ENCODE measurements around the gene BACH2. TPM values are rescaled to one million over a fixed set of nuclear protein-coding genes. Genes with fewer than 3 reads are reported as not detected.

Gene BACH2
- polyA plus RNA-seq, 1 donor from 2014 or later = 45.5 TPM

- no peak overlapping the region for H3K9ac ChIP-seq (ENCODE audit: low read length)
- H3K9me2 ChIP-seq (ENCODE audit: insufficient read depth, low read length) = no peaks in the 10 kb centered on the region
- peaks cover 1% of the 10 kb centered on the region for H3K9me3 ChIP-seq (ENCODE audit: low read length)
- H3K36me3 ChIP-seq (ENCODE audit: insufficient read depth, low read length) = no peaks in the 10 kb centered on the region
- no peaks in the 10 kb centered on the region for H3F3A ChIP-seq (ENCODE audit: insufficient read depth, low read length, poor library complexity, severe bottlenecking)
- H3K4me2 ChIP-seq (ENCODE audit: low read length) = no peak overlapping the region
- H3K79me2 ChIP-seq (replicated peaks; ENCODE audit: insufficient read depth, low read length) = peaks cover 7% of the 10 kb centered on the region
- no peaks in the 10 kb centered on the region for H4K20me1 ChIP-seq (ENCODE audit: insufficient read depth)
- no peak overlapping the region for H2AFZ ChIP-seq (ENCODE audit: low read depth, low read length)
- no peak overlapping the region for H3K27ac ChIP-seq (ENCODE audit: low read length)
- no peak overlapping the region for H3K4me3 ChIP-seq (ENCODE audit: low read length)
- no peak for TF ChIP-seq POLR2AphosphoS5 (IDR thresholded peaks at IDR 0.05)
- TF ChIP-seq TAF1 (IDR thresholded peaks at IDR 0.05; ENCODE audit: low read depth) = no peak
- no peak for TF ChIP-seq SMC3 (conservative IDR thresholded peaks at IDR 0.05; ENCODE audit: poor library complexity)
- TF ChIP-seq MXI1 (conservative IDR thresholded peaks at IDR 0.05; ENCODE audit: poor library complexity, severe bottlenecking) = no peak
- no peaks in the 10 kb centered on the region for H3K27me3 ChIP-seq (ENCODE audit: insufficient read depth, low read depth, low read length)
Measured at GRCh38 chr6:90048206-90048967, 248.3 kb downstream of the BACH2 start.

GRCh38 chr6:90045535-90045934 is 251.1 kb downstream of the BACH2 start:
- H3K27ac ChIP-seq (ENCODE audit: low read length) = no peak overlapping the region
- no peak overlapping the region for H3K4me2 ChIP-seq (ENCODE audit: low read length)
- no peaks in the 10 kb centered on the region for H3K36me3 ChIP-seq (ENCODE audit: insufficient read depth, low read length)
- no peak overlapping the region for H2AFZ ChIP-seq (ENCODE audit: low read depth, low read length)
- peaks cover 4% of the 10 kb centered on the region for H3K79me2 ChIP-seq (replicated peaks; ENCODE audit: insufficient read depth, low read length)
- no peaks in the 10 kb centered on the region for H3K9me3 ChIP-seq (ENCODE audit: low read length)
- no peaks in the 10 kb centered on the region for H3F3A ChIP-seq (ENCODE audit: insufficient read depth, low read length, poor library complexity, severe bottlenecking)
- H3K9me2 ChIP-seq (ENCODE audit: insufficient read depth, low read length) = no peaks in the 10 kb centered on the region
- no peak overlapping the region for H3K9ac ChIP-seq (ENCODE audit: low read length)
- no peak for TF ChIP-seq EZH2 (IDR thresholded peaks at IDR 0.05; ENCODE audit: borderline replicate concordance, insufficient read depth, low read length, poor library complexity, severe bottlenecking)
- TF ChIP-seq MXI1 (conservative IDR thresholded peaks at IDR 0.05; ENCODE audit: poor library complexity, severe bottlenecking) = no peak
- TF ChIP-seq RAD21 (conservative IDR thresholded peaks at IDR 0.05) = no peak
- TF ChIP-seq EP300 (conservative IDR thresholded peaks at IDR 0.05; ENCODE audit: poor library complexity, severe bottlenecking) = no peak
- no peak for TF ChIP-seq REST (IDR thresholded peaks at IDR 0.05; ENCODE audit: borderline replicate concordance)
- no peak for TF ChIP-seq CTCF (IDR thresholded peaks at IDR 0.05; ENCODE audit: poor library complexity, severe bottlenecking)
- TF ChIP-seq SMC3 (conservative IDR thresholded peaks at IDR 0.05; ENCODE audit: poor library complexity) = no peak
- TF ChIP-seq TAF1 (IDR thresholded peaks at IDR 0.05; ENCODE audit: low read depth) = no peak
- TF ChIP-seq POLR2AphosphoS5 (IDR thresholded peaks at IDR 0.05) = no peak
- H3K27me3 ChIP-seq (ENCODE audit: insufficient read depth, low read depth, low read length) = no peaks in the 10 kb centered on the region
- no peak overlapping the region for H3K4me3 ChIP-seq (ENCODE audit: low read length)
- no peaks in the 10 kb centered on the region for H4K20me1 ChIP-seq (ENCODE audit: insufficient read depth)
